CD14-positive monocyte (primary cell): ENCODE measurements around the gene CFAP299. TPM values are rescaled to one million over a fixed set of nuclear protein-coding genes. Genes with fewer than 3 reads are reported as not detected.
A peak's percentile ranks its signal among the peaks of the same experiment; 100 is the strongest.

Experiments
- DNase-seq, 3 donors: peaks; one replicate each; pipeline ENCODE4 v3.0.0-alpha.2; 2011 to 2022
- H2AFZ ChIP-seq: 2 replicates; pipeline ENCODE4 v1.6.0; 2012; ENCODE audit warnings: mild to moderate bottlenecking, low read depth, low read length, inconsistent platforms; ENCODE audit not compliant: insufficient read depth, poor library complexity, severe bottlenecking
- H3K27ac ChIP-seq, 2 donors: 1 replicate in 1 of 2; 2 replicates in 1 of 2; pipeline ENCODE4 v1.5.1; 2012 to 2013; ENCODE audit warnings: low read length in 2 of 2, control low read depth in 1 of 2, inconsistent platforms in 1 of 2, low read depth in 1 of 2, mild to moderate bottlenecking in 1 of 2
- H3K27me3 ChIP-seq, 2 donors: one replicate each; pipeline versions ENCODE4 v1.6.0 to v1.6.1; 2011 to 2013; ENCODE audit warnings: low read length in 2 of 2; ENCODE audit not compliant: control insufficient read depth in 2 of 2, insufficient read depth in 2 of 2
- H3K36me3 ChIP-seq, 2 donors: replicated peaks in 1 of 2; 1 replicate in 1 of 2; 2 replicates in 1 of 2; pipeline versions ENCODE4 v1.5.1 to v1.6.1; 2012 to 2013; ENCODE audit warnings: low read length in 2 of 2, control low read depth in 1 of 2, inconsistent platforms in 1 of 2, mild to moderate bottlenecking in 1 of 2; ENCODE audit not compliant: insufficient read depth in 2 of 2, control insufficient read depth in 1 of 2
- H3K4me1 ChIP-seq, 2 donors: 1 replicate in 1 of 2; 2 replicates in 1 of 2; pipeline versions ENCODE4 v1.5.1 to v1.6.1; 2012 to 2013; ENCODE audit warnings: low read length in 2 of 2, control low read depth in 1 of 2, inconsistent platforms in 1 of 2, mild to moderate bottlenecking in 1 of 2, moderate library complexity in 1 of 2; ENCODE audit not compliant: insufficient read depth in 2 of 2, control insufficient read depth in 1 of 2
- H3K4me2 ChIP-seq: replicated peaks from 2 replicates; pipeline ENCODE3; 2012; ENCODE audit warnings: low read length, moderate library complexity, mild to moderate bottlenecking; ENCODE audit not compliant: poor library complexity, severe bottlenecking; ENCODE audit errors: extremely low read depth
- H3K4me3 ChIP-seq, 3 experiments: fragments of 200-600 bp in 1 of 3; sonication (generic) in 1 of 3; replicated peaks in 1 of 3; 1 replicate in 2 of 3; 2 replicates in 1 of 3; pipeline ENCODE4 v1.5.1; 2011 to 2013; ENCODE audit warnings: low read length in 3 of 3, mild to moderate bottlenecking in 3 of 3, control low read depth in 2 of 3, low read depth in 2 of 3, inconsistent platforms in 1 of 3, moderate library complexity in 1 of 3
- H3K79me2 ChIP-seq: 2 replicates; pipeline ENCODE4 v1.6.0; 2012; ENCODE audit warnings: mild to moderate bottlenecking, control low read depth, inconsistent platforms, low read length, moderate library complexity; ENCODE audit not compliant: insufficient read depth
- H3K9ac ChIP-seq: 2 replicates; pipeline ENCODE4 v1.6.0; 2017; ENCODE audit warnings: low read length, mild to moderate bottlenecking; ENCODE audit not compliant: insufficient read depth, poor library complexity, severe bottlenecking
- H3K9me3 ChIP-seq, 2 donors: replicated peaks in 1 of 2; 1 replicate in 1 of 2; 2 replicates in 1 of 2; pipeline versions ENCODE4 v1.5.1 to v1.6.1; 2012 to 2013; ENCODE audit warnings: low read length in 2 of 2, control low read depth in 1 of 2; ENCODE audit not compliant: control insufficient read depth in 1 of 2, insufficient read depth in 1 of 2
- H4K20me1 ChIP-seq: 2 replicates; pipeline ENCODE4 v1.6.0; 2012; ENCODE audit warnings: mild to moderate bottlenecking, low read length, control low read depth, moderate library complexity; ENCODE audit not compliant: insufficient read depth
- H3K27ac Mint-ChIP-seq, 7 donors: one replicate each; pipeline ENCODE4 v1.8.0; 2020; ENCODE audit warnings: mild to moderate bottlenecking in 7 of 7, mixed read lengths in 7 of 7, moderate library complexity in 6 of 7, inconsistent platforms in 2 of 7
- H3K27me3 Mint-ChIP-seq, 3 donors: one replicate each; pipeline ENCODE4 v1.8.0; 2021 to 2022; ENCODE audit warnings: low read depth in 3 of 3, mild to moderate bottlenecking in 3 of 3, mixed read lengths in 3 of 3, moderate library complexity in 3 of 3, inconsistent platforms in 1 of 3
- H3K36me3 Mint-ChIP-seq, 2 donors: one replicate each; pipeline ENCODE4 v1.8.0; 2020; ENCODE audit warnings: mixed read lengths in 2 of 2, inconsistent platforms in 1 of 2, mild to moderate bottlenecking in 1 of 2
- H3K4me1 Mint-ChIP-seq: one replicate; pipeline ENCODE4 v1.8.0; 2020; ENCODE audit warnings: mild to moderate bottlenecking, mixed read lengths
- H3K4me3 Mint-ChIP-seq, 2 donors: one replicate each; pipeline ENCODE4 v1.8.0; 2020; ENCODE audit warnings: mild to moderate bottlenecking in 2 of 2, mixed read lengths in 2 of 2, moderate library complexity in 1 of 2
- H3K9me3 Mint-ChIP-seq, 7 donors: one replicate each; pipeline ENCODE4 v1.8.0; 2020 to 2022; ENCODE audit warnings: mixed read lengths in 7 of 7, mild to moderate bottlenecking in 6 of 7, moderate library complexity in 6 of 7, inconsistent platforms in 2 of 7
- WGBS: methylation state at CpG from one replicate; pipeline ENCODE4 v1.1.5; 2013; ENCODE audit warnings: missing lambda C conversion rate; ENCODE audit not compliant: insufficient coverage; 5-methylcytosine and 5-hydroxymethylcytosine counted together
- intact Hi-C, 2 donors: fragments of 100-400 bp; cut with micrococcal nuclease; formaldehyde crosslinking; loops; one replicate each; pipeline versions ENCODE4 v1.15.0 to v1.15.1; 2023
- polyA plus RNA-seq, 3 donors: library from polyadenylated mRNA; depleted of rRNA in 1 of 3; unstranded in 2 of 3; stranded (reverse) in 1 of 3; fragments of 300-500 nt in 2 of 3; fragments of >200 nt in 1 of 3; fragmentation: Illumina TruSeq in 2 of 3; gene quantifications; 1 replicate in 2 of 3; 2 replicates in 1 of 3; pipeline ENCODE4 v1.2.3, GENCODE V29; 2012 to 2021
- TF ChIP-seq, protein P1 (sequence below): fragments of 200-600 bp; IDR thresholded peaks from one replicate; pipeline ENCODE4 v1.8.0; 2022; ENCODE audit warnings: antibody characterized with exemption, mild to moderate bottlenecking

The CFAP299 gene
- polyA plus RNA-seq, 3 donors, result not detected

DNA sequence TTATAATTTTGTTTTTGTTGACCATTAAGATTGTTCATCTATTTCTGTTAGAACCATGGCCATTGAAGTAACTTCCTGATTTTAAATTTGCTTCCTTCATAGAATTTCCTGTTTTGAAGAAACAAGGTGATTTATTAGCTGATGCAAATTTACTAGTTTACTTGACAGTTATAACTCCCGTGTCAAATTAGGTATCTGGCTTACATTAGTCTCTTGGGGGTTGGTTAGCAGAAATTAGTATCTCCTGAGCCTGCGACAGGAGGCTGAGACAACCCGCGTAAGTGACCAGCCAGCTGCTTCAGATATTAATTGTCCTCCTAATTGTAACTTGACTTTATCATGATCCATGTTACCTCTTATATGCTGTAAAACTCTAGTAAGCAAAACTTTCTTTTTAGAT is 154.3 kb downstream of the CFAP299 start:
- Mint-ChIP-seq H3K27ac (no peak overlapping the region), H3K36me3 (no peaks in the 10 kb centered on the region), H3K4me3 (no peak overlapping the region), H3K9me3 (peaks cover 0 to 4% (median 3%) of the 10 kb centered on the region in 7 donors), H3K4me1 (no peaks in the 10 kb centered on the region), H3K27me3 (peaks cover 0 to 2% (median 0%) of the 10 kb centered on the region in 3 donors)
- Histone ChIP-seq H2AFZ (no peak overlapping the region), H3K4me1 (no peaks in the 10 kb centered on the region), H3K27me3 (no peaks in the 10 kb centered on the region), H3K27ac (no peak overlapping the region), H3K9me3 (no peaks in the 10 kb centered on the region), H3K79me2 (no peaks in the 10 kb centered on the region), H4K20me1 (no peaks in the 10 kb centered on the region), H3K9ac (no peak overlapping the region), H3K4me2 (no peak overlapping the region), H3K36me3 (no peaks in the 10 kb centered on the region), H3K4me3 (no peak overlapping the region)
- intact Hi-C loops, result no loop called here
- TF ChIP-seq, protein P1, sequence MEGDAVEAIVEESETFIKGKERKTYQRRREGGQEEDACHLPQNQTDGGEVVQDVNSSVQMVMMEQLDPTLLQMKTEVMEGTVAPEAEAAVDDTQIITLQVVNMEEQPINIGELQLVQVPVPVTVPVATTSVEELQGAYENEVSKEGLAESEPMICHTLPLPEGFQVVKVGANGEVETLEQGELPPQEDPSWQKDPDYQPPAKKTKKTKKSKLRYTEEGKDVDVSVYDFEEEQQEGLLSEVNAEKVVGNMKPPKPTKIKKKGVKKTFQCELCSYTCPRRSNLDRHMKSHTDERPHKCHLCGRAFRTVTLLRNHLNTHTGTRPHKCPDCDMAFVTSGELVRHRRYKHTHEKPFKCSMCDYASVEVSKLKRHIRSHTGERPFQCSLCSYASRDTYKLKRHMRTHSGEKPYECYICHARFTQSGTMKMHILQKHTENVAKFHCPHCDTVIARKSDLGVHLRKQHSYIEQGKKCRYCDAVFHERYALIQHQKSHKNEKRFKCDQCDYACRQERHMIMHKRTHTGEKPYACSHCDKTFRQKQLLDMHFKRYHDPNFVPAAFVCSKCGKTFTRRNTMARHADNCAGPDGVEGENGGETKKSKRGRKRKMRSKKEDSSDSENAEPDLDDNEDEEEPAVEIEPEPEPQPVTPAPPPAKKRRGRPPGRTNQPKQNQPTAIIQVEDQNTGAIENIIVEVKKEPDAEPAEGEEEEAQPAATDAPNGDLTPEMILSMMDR, result no peak
- WGBS, result 80% methylated on average over 1 of the region's 4 CpGs
- DNase-seq, result no peak

DNA sequence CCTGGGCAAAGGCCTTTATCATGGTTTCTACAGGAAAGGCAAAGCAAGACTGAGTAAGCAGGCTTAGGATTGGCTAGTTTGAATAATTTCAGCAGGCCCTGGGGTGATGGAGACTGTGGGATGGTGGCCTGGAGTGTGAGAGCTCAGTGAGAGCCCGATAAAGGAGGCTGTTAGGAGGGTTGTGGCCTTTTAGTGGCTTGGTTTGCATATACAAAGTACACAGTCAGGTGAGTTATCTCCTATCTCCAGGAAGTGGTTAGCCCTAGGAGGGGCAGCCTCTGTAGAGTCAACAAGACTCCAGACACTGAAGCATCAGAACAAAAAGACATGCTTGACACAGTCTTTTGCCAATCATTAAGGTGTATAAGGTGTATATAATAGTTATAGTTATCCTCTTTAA is 157.2 kb downstream of the CFAP299 start:
- H3K4me1 ChIP-seq, result no peaks in the 10 kb centered on the region
- H3K36me3 ChIP-seq, result no peaks in the 10 kb centered on the region
- no peaks in the 10 kb centered on the region for H3K27me3 ChIP-seq
- peak overlapping the region in 1 of 7 donors; percentile 39 for H3K27ac Mint-ChIP-seq
- no peaks in the 10 kb centered on the region for H3K79me2 ChIP-seq
- no peak overlapping the region for H3K4me3 ChIP-seq
- TF ChIP-seq, protein P1, result no peak
- no peak overlapping the region for H3K4me3 Mint-ChIP-seq
- no peak for DNase-seq
- H3K9me3 Mint-ChIP-seq, result peaks cover 0 to 6% (median 4%) of the 10 kb centered on the region in 7 donors
- H2AFZ ChIP-seq, result no peak overlapping the region
- intact Hi-C loops, result no loop called here
- no peak overlapping the region for H3K4me2 ChIP-seq
- H3K9me3 ChIP-seq, result no peaks in the 10 kb centered on the region
- WGBS, result no CpG with 5 or more reads among the region's 1 CpG
- H3K36me3 Mint-ChIP-seq, result no peaks in the 10 kb centered on the region
- no peaks in the 10 kb centered on the region for H3K4me1 Mint-ChIP-seq
- H4K20me1 ChIP-seq, result no peaks in the 10 kb centered on the region
- H3K9ac ChIP-seq, result no peak overlapping the region
- H3K27ac ChIP-seq, result no peak overlapping the region
- H3K27me3 Mint-ChIP-seq, result peaks cover 0 to 2% (median 0%) of the 10 kb centered on the region in 3 donors
